ENCODE results near the gene NTMT1. TPM values are rescaled to one million over a fixed set of nuclear protein-coding genes. Genes with fewer than 3 reads are reported as not detected.

The NTMT1 gene
- total RNA-seq, 6 donors from 2014 or later = 15.0 to 37.7 (median 23.6) TPM

GRCh38 chr9:129581505-129582189, 44.3 kb upstream of the NTMT1 start:
- Histone ChIP-seq H3K27me3 (no peaks in the 10 kb centered on the region), H3K36me3 (no peaks in the 10 kb centered on the region), H3K4me1 (peaks cover 5 to 9% (median 7%) of the 10 kb centered on the region in 4 donors), H3K4me3 (no peak overlapping the region), H3K9me3 (no peaks in the 10 kb centered on the region), H3K27ac (no peak overlapping the region)
- ATAC-seq (ENCODE audit: low FRiP score in 2 of 2) = no peak
- 81 to 90% methylated on average over 4 of the region's 4 CpGs for WGBS, 2 donors
- no peak for DNase-seq
- TF ChIP-seq POLR2A (IDR thresholded peaks at IDR 0.05) = no peak
- no peak for TF ChIP-seq CTCF (IDR thresholded peaks at IDR 0.05)
- TF ChIP-seq EP300 (IDR thresholded peaks at IDR 0.05) = no peak

GRCh38 chr9:129582855-129583254, 43.1 kb upstream of the NTMT1 start:
- ATAC-seq (ENCODE audit: low FRiP score in 2 of 2) (no peak), DNase-seq (no peak)
- Histone ChIP-seq H3K36me3 (no peaks in the 10 kb centered on the region), H3K27me3 (no peaks in the 10 kb centered on the region), H3K4me3 (no peak overlapping the region), H3K9me3 (no peaks in the 10 kb centered on the region), H3K4me1 (peaks cover 0 to 8% (median 6%) of the 10 kb centered on the region in 4 donors), H3K27ac (no peak overlapping the region)
- TF ChIP-seq POLR2A (IDR thresholded peaks at IDR 0.05) (no peak), EP300 (IDR thresholded peaks at IDR 0.05) (no peak), CTCF (IDR thresholded peaks at IDR 0.05) (no peak), POLR2AphosphoS5 (IDR thresholded peaks at IDR 0.05) (no peak)
- 79 to 80% methylated on average over 3 of the region's 3 CpGs for WGBS, 2 donors

- no peaks in the 10 kb centered on the region for H3K36me3 ChIP-seq
- no peak overlapping the region for H3K4me3 ChIP-seq
- peaks cover 0 to 8% (median 6%) of the 10 kb centered on the region in 4 donors for H3K4me1 ChIP-seq
- no peaks in the 10 kb centered on the region for H3K9me3 ChIP-seq
- ATAC-seq (ENCODE audit: low FRiP score in 2 of 2) (peak; percentile 11 to 31), DNase-seq (peak in 1 of 2 donors; percentile 58)
- no peak for TF ChIP-seq POLR2A (IDR thresholded peaks at IDR 0.05)
- no peak for TF ChIP-seq POLR2AphosphoS5 (IDR thresholded peaks at IDR 0.05)
- no peak for TF ChIP-seq EP300 (IDR thresholded peaks at IDR 0.05)
- no peak for TF ChIP-seq CTCF (IDR thresholded peaks at IDR 0.05)
- H3K27me3 ChIP-seq = no peaks in the 10 kb centered on the region
- WGBS, 2 donors = 66 to 79% methylated on average over 7 to 10 of the region's 10 CpGs
- H3K27ac ChIP-seq = no peak overlapping the region
Measured at GRCh38 chr9:129583308-129584038, 42.5 kb upstream of the NTMT1 start.

- no peaks in the 10 kb centered on the region for H3K36me3 ChIP-seq
- ATAC-seq (ENCODE audit: low FRiP score in 2 of 2) (peak; percentile 46 to 91), DNase-seq (peak in 1 of 2 donors; percentile 87)
- TF ChIP-seq POLR2A (IDR thresholded peaks at IDR 0.05) (no peak), EP300 (IDR thresholded peaks at IDR 0.05) (no peak), POLR2AphosphoS5 (IDR thresholded peaks at IDR 0.05) (no peak), CTCF (IDR thresholded peaks at IDR 0.05) (no peak)
- WGBS, 2 donors = 90 to 92% methylated on average over 1 of the region's 1 CpG
- H3K4me1 ChIP-seq = peaks cover 0 to 8% (median 6%) of the 10 kb centered on the region in 4 donors
- H3K27me3 ChIP-seq = no peaks in the 10 kb centered on the region
- H3K4me3 ChIP-seq = no peak overlapping the region
- peak overlapping the region in 1 of 4 donors; percentile 41 for H3K27ac ChIP-seq
- no peaks in the 10 kb centered on the region for H3K9me3 ChIP-seq
Measured at GRCh38 chr9:129584136-129584535, 41.8 kb upstream of the NTMT1 start.
